GM23338 (cell line): ENCODE measurements around the gene PFN1. TPM values are rescaled to one million over a fixed set of nuclear protein-coding genes. Genes with fewer than 3 reads are reported as not detected.

Source experiments
- ATAC-seq: fragments of 200-7000 bp; cut with Tn5 transposase; 3 replicates; pipeline ENCODE4 v1.9.1; 2020
- DNase-seq: peaks from one replicate; pipeline ENCODE4 v3.0.0-alpha.2; 2015; ENCODE audit warnings: low spot score
- H2AFZ ChIP-seq: fragments of 200-600 bp; sonication (generic); 2 replicates; pipeline ENCODE4 v1.8.0; 2016; ENCODE audit warnings: antibody characterized with exemption, mild to moderate bottlenecking, moderate library complexity
- H3F3A ChIP-seq: fragments of 200-600 bp; sonication (generic); replicated peaks from 2 replicates; pipeline ENCODE4 v1.8.0; 2017; ENCODE audit warnings: antibody characterized with exemption, mixed run types, low read depth
- H3K27ac ChIP-seq: fragments of 200-600 bp; sonication (generic); 2 replicates; pipeline ENCODE4 v1.6.1; 2016; ENCODE audit warnings: low read depth
- H3K27me3 ChIP-seq: fragments of 200-600 bp; sonication (generic); 2 replicates; pipeline ENCODE4 v1.8.0; 2016; ENCODE audit warnings: mild to moderate bottlenecking, mixed run types, moderate library complexity; ENCODE audit not compliant: insufficient read depth
- H3K36me3 ChIP-seq: fragments of 200-600 bp; sonication (generic); 2 replicates; pipeline ENCODE4 v1.8.0; 2016; ENCODE audit warnings: mild to moderate bottlenecking; ENCODE audit not compliant: insufficient read depth
- H3K4me1 ChIP-seq: fragments of 200-600 bp; sonication (generic); 2 replicates; pipeline ENCODE4 v1.8.0; 2016; ENCODE audit warnings: mild to moderate bottlenecking, moderate library complexity; ENCODE audit not compliant: insufficient read depth
- H3K4me2 ChIP-seq: fragments of 200-600 bp; sonication (generic); 2 replicates; pipeline ENCODE4 v1.7.1; 2017; ENCODE audit warnings: mixed run types
- H3K4me3 ChIP-seq: fragments of 200-600 bp; sonication (generic); 2 replicates; pipeline ENCODE4 v1.6.1; 2016; ENCODE audit warnings: mixed run types
- H3K79me2 ChIP-seq: fragments of 200-600 bp; sonication (generic); replicated peaks from 2 replicates; pipeline ENCODE4 v1.8.0; 2017; ENCODE audit warnings: mild to moderate bottlenecking; ENCODE audit not compliant: insufficient read depth
- H3K9me2 ChIP-seq: fragments of 200-600 bp; sonication (generic); 2 replicates; pipeline ENCODE4 v1.8.0; 2017; ENCODE audit not compliant: insufficient read depth
- H4K20me1 ChIP-seq: fragments of 200-600 bp; sonication (generic); replicated peaks from 2 replicates; pipeline ENCODE4 v1.8.0; 2017; ENCODE audit warnings: mild to moderate bottlenecking; ENCODE audit not compliant: insufficient read depth
- H3K27ac Mint-ChIP-seq: 2 replicates; pipeline ENCODE4 v1.8.0; 2020; ENCODE audit warnings: inconsistent platforms, mild to moderate bottlenecking, moderate library complexity, mixed read lengths
- H3K27me3 Mint-ChIP-seq: 3 replicates; pipeline ENCODE4 v1.8.0; 2022; ENCODE audit warnings: low read depth, mild to moderate bottlenecking, moderate library complexity, mixed read lengths, inconsistent platforms; ENCODE audit not compliant: insufficient read depth, poor library complexity
- H3K36me3 Mint-ChIP-seq: 3 replicates; pipeline ENCODE4 v1.8.0; 2021; ENCODE audit warnings: low read depth, mild to moderate bottlenecking, inconsistent platforms, moderate library complexity, mixed read lengths
- H3K4me1 Mint-ChIP-seq: 3 replicates; pipeline ENCODE4 v1.8.0; 2020; ENCODE audit warnings: mild to moderate bottlenecking, inconsistent platforms, mixed read lengths
- H3K4me3 Mint-ChIP-seq: 3 replicates; pipeline ENCODE4 v1.8.0; 2021; ENCODE audit warnings: moderate library complexity, mild to moderate bottlenecking, inconsistent platforms, mixed read lengths
- H3K9me3 Mint-ChIP-seq: 3 replicates; pipeline ENCODE4 v1.8.0; 2020; ENCODE audit warnings: moderate library complexity, mild to moderate bottlenecking, inconsistent platforms, mixed read lengths
- EZH2 ChIP-seq: fragments of 200-600 bp; sonication (generic); IDR thresholded peaks from one replicate; pipeline ENCODE4 v1.8.0; 2017; ENCODE audit warnings: antibody characterized with exemption, mild to moderate bottlenecking, low read depth; ENCODE audit not compliant: unreplicated experiment
- EZH2phosphoT487 ChIP-seq: fragments of 200-600 bp; sonication (generic); IDR thresholded peaks from one replicate; pipeline ENCODE4 v1.8.1; 2018; ENCODE audit warnings: antibody characterized with exemption; ENCODE audit not compliant: unreplicated experiment
- JUNB ChIP-seq: IDR thresholded peaks from one replicate; pipeline ENCODE4 v1.6.1; 2016; ENCODE audit warnings: antibody characterized with exemption; ENCODE audit not compliant: unreplicated experiment
- NANOG ChIP-seq: IDR thresholded peaks from 2 replicates; pipeline ENCODE4 v1.6.1; 2016; ENCODE audit warnings: antibody characterized with exemption, borderline replicate concordance
- POLR2AphosphoS5 ChIP-seq: IDR thresholded peaks from 2 replicates; pipeline ENCODE4 v1.6.1; 2016; ENCODE audit warnings: antibody characterized with exemption, low read depth
- STAT1 ChIP-seq: IDR thresholded peaks from one replicate; pipeline ENCODE4 v1.6.1; 2016; ENCODE audit warnings: antibody characterized with exemption; ENCODE audit not compliant: unreplicated experiment
- ZNF114 ChIP-seq: fragments of 250-450 bp; sonication (Bioruptor Pico); IDR thresholded peaks from 2 replicates; pipeline ENCODE4 v1.5.0; 2020; ENCODE audit warnings: mild to moderate bottlenecking, moderate library complexity
- polyA plus RNA-seq: library from polyadenylated mRNA; unstranded; fragments of >200 nt; fragmentation: Nextera tagmentation; extraction: Ambion mirVana; gene quantifications from 2 replicates; pipeline ENCODE4 v1.2.1, GENCODE V29; 2016
- total RNA-seq: library from RNA; depleted of rRNA; stranded (reverse); fragments of >200 nt; shearing (Covaris generic); gene quantifications from 2 replicates; pipeline ENCODE4 v1.2.3, GENCODE V29; 2014
- TF ChIP-seq, protein P1 (sequence below), 2 experiments: fragments of 200-600 bp in 1 of 2; sonication (generic) in 1 of 2; conservative IDR thresholded peaks; 2 replicates each; pipeline versions ENCODE4 v1.5.1 to v1.6.1; 2016 to 2017; ENCODE audit warnings: antibody characterized with exemption in 2 of 2, low read depth in 2 of 2, mild to moderate bottlenecking in 2 of 2, moderate library complexity in 1 of 2
- TF ChIP-seq, protein P2 (sequence below): IDR thresholded peaks from one replicate; pipeline ENCODE4 v1.6.1; 2018; ENCODE audit warnings: antibody characterized with exemption; ENCODE audit not compliant: unreplicated experiment
- TF ChIP-seq, protein P3 (sequence below): IDR thresholded peaks from 2 replicates; pipeline ENCODE4 v1.6.1; 2016; ENCODE audit warnings: antibody characterized with exemption

The PFN1 gene
- total and polyA plus RNA-seq, 2 experiments from 2014 or later: 2,002 to 3,709 TPM

DNA sequence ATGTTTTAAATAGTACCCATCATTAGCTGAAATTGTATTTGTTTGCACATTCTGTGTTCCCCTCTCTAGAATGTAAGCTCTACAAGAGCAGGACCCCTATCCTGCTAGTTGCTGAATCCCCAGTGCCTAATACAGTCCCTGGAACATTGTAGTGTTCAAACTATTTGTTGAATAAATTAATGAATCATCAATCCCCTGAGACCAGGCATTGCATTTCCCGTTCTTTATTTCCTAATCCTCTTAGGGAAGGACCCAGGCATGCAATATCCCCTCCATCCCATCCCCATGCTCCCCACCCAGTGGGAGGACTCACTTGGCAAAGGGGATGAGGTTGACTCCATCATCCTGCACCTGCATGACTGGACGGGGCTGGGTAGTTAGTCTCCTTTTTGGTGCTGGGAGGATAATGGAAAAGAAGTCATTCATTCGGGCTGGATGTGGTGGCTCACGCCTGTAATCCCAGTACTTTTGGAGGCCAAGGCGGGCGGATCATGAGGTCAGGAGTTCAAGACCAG, 45.8 kb upstream of the PFN1 start (continued):
- TF ChIP-seq STAT1 (no peak), POLR2AphosphoS5 (no peak), EZH2phosphoT487 (no peak), EZH2 (no peak), JUNB (no peak), ZNF114 (CRISPR knock-in tag) (no peak)
- TF ChIP-seq, protein P1, sequence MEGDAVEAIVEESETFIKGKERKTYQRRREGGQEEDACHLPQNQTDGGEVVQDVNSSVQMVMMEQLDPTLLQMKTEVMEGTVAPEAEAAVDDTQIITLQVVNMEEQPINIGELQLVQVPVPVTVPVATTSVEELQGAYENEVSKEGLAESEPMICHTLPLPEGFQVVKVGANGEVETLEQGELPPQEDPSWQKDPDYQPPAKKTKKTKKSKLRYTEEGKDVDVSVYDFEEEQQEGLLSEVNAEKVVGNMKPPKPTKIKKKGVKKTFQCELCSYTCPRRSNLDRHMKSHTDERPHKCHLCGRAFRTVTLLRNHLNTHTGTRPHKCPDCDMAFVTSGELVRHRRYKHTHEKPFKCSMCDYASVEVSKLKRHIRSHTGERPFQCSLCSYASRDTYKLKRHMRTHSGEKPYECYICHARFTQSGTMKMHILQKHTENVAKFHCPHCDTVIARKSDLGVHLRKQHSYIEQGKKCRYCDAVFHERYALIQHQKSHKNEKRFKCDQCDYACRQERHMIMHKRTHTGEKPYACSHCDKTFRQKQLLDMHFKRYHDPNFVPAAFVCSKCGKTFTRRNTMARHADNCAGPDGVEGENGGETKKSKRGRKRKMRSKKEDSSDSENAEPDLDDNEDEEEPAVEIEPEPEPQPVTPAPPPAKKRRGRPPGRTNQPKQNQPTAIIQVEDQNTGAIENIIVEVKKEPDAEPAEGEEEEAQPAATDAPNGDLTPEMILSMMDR (conservative IDR thresholded peaks at IDR 0.05; ENCODE audit: low read depth in 2 of 2): no peak

DNA sequence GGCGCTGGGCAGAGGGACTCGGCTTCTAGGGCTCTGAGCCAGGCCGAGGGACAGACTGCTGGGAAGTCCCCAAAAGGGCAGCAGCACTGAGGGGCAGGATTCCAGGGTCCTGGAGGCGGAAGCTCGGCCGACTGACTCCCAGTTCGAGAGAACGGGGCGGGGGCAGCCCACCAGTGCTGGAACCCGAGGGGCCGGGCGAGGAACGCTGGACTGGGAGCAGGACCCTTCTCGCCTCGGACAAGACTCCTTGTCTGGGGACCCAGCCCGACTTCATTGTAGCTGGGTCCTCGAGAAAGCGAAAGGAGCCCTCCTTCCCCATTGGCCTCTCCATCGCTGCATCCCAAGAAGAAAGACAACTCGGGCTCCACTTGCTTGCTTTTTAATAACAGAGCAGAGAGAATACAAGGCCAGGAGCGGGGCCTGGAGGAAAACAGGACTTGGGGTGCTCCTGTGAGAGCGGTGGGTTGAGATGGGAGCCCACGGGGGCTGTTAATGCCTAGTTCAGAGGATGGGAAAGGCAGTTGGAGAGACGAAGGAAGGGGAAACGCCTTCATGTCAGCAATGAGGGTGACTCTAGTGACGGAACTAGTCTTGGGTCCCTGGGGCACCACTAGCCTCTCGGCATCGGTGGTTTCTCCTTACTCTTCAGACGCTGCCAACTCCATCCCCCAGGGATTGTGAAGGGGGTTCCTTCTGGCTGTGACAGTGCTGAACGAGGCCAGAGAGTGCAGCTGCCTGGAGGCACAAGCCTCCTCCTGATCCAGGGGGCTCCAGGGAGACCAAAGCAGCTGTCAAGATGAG, 39.6 kb upstream of the PFN1 start:
- DNase-seq (no peak), ATAC-seq (no peak)
- Mint-ChIP-seq H3K9me3 (no peaks in the 10 kb centered on the region; the same call in 2 of the 3 replicates), H3K36me3 (no peaks in the 10 kb centered on the region), H3K4me1 (peaks cover 26% of the 10 kb centered on the region), H3K27ac (no peak overlapping the region), H3K27me3 (peaks cover 32% of the 10 kb centered on the region), H3K4me3 (peak overlapping the region; percentile 84)
- no peaks in the 10 kb centered on the region for H3K9me2 ChIP-seq
- H2AFZ ChIP-seq: peak overlapping the region; percentile 97
- H3K4me1 ChIP-seq: peaks cover 15% of the 10 kb centered on the region
- no peaks in the 10 kb centered on the region for H3K79me2 ChIP-seq
- H3K4me3 ChIP-seq: peak overlapping the region; percentile 87
- H3K27me3 ChIP-seq: 0 out of 2 replicates have a peak, but pooled peaks cover 8% of the 10 kb centered on the region
- H3K36me3 ChIP-seq: no peaks in the 10 kb centered on the region
- no peaks in the 10 kb centered on the region for H4K20me1 ChIP-seq
- H3K27ac ChIP-seq: 0 out of 2 replicates have a peak overlapping the region, but pooled peaks have one; percentile 19
- H3K4me2 ChIP-seq: peak overlapping the region; percentile 97
- TF ChIP-seq JUNB (no peak), EZH2 (no peak), POLR2AphosphoS5 (no peak), NANOG (no peak)
- TF ChIP-seq, protein P2, sequence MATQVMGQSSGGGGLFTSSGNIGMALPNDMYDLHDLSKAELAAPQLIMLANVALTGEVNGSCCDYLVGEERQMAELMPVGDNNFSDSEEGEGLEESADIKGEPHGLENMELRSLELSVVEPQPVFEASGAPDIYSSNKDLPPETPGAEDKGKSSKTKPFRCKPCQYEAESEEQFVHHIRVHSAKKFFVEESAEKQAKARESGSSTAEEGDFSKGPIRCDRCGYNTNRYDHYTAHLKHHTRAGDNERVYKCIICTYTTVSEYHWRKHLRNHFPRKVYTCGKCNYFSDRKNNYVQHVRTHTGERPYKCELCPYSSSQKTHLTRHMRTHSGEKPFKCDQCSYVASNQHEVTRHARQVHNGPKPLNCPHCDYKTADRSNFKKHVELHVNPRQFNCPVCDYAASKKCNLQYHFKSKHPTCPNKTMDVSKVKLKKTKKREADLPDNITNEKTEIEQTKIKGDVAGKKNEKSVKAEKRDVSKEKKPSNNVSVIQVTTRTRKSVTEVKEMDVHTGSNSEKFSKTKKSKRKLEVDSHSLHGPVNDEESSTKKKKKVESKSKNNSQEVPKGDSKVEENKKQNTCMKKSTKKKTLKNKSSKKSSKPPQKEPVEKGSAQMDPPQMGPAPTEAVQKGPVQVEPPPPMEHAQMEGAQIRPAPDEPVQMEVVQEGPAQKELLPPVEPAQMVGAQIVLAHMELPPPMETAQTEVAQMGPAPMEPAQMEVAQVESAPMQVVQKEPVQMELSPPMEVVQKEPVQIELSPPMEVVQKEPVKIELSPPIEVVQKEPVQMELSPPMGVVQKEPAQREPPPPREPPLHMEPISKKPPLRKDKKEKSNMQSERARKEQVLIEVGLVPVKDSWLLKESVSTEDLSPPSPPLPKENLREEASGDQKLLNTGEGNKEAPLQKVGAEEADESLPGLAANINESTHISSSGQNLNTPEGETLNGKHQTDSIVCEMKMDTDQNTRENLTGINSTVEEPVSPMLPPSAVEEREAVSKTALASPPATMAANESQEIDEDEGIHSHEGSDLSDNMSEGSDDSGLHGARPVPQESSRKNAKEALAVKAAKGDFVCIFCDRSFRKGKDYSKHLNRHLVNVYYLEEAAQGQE: no peak
- TF ChIP-seq, protein P3, sequence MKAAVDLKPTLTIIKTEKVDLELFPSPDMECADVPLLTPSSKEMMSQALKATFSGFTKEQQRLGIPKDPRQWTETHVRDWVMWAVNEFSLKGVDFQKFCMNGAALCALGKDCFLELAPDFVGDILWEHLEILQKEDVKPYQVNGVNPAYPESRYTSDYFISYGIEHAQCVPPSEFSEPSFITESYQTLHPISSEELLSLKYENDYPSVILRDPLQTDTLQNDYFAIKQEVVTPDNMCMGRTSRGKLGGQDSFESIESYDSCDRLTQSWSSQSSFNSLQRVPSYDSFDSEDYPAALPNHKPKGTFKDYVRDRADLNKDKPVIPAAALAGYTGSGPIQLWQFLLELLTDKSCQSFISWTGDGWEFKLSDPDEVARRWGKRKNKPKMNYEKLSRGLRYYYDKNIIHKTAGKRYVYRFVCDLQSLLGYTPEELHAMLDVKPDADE: no peak
- H3F3A ChIP-seq: peaks cover 11% of the 10 kb centered on the region; the same call in 1 of the 2 replicates
